IMR-90 (cell line): ENCODE measurements around the gene PHGDH. TPM values are rescaled to one million over a fixed set of nuclear protein-coding genes. Genes with fewer than 3 reads are reported as not detected.

ENCODE experiments used
- ATAC-seq: fragments of 200-7000 bp; cut with Tn5 transposase; 2 replicates; pipeline ENCODE4 v1.9.1; 2020; ENCODE audit warnings: low read depth, mild to moderate bottlenecking, moderate library complexity
- BruUV-seq: library from RNA; stranded (reverse); fragments of 400-500 nt; replicated peaks from 2 replicates; lab custom pipeline; 2021; lab: Mats Ljungman, UMichigan
- CTCF ChIA-PET: fragments of 300-600 bp; formaldehyde crosslinking; extraction: SDS; loops from one replicate; lab custom pipeline; 2021; ENCODE audit warnings: antibody characterized with exemption; lab: Yijun Ruan, JAX
- POLR2A ChIA-PET: fragments of 300-600 bp; sonication (Branson Sonifier 250); formaldehyde crosslinking; loops from one replicate; lab custom pipeline; 2022; ENCODE audit warnings: antibody characterized with exemption; ENCODE audit not compliant: unreplicated experiment; lab: Charles Lee
- DNase-seq: peaks from one replicate; pipeline ENCODE4 v3.0.0; 2013
- H2AFZ ChIP-seq: replicated peaks from 2 replicates; pipeline ENCODE3; 2013; ENCODE audit warnings: low read length, mild to moderate bottlenecking; ENCODE audit not compliant: poor library complexity
- H2AK5ac ChIP-seq: 2 replicates; pipeline ENCODE4 v1.6.1; 2013; ENCODE audit warnings: low read depth, low read length, inconsistent platforms
- H2AK9ac ChIP-seq: replicated peaks from 2 replicates; pipeline ENCODE3; 2013; ENCODE audit warnings: mild to moderate bottlenecking, low read depth, low read length, moderate library complexity; ENCODE audit not compliant: poor library complexity
- H2BK120ac ChIP-seq: 2 replicates; pipeline ENCODE4 v1.6.1; 2013; ENCODE audit warnings: low read depth, low read length, inconsistent platforms
- H2BK15ac ChIP-seq: 3 replicates; pipeline ENCODE4 v1.6.1; 2013; ENCODE audit warnings: low read depth, low read length, inconsistent platforms
- H2BK20ac ChIP-seq: 2 replicates; pipeline ENCODE4 v1.6.1; 2013; ENCODE audit warnings: low read depth, mild to moderate bottlenecking, inconsistent platforms, low read length, moderate library complexity
- H2BK5ac ChIP-seq: 2 replicates; pipeline ENCODE4 v1.6.1; 2013; ENCODE audit warnings: mild to moderate bottlenecking, low read depth, low read length, inconsistent platforms; ENCODE audit not compliant: poor library complexity, severe bottlenecking
- H3K14ac ChIP-seq: replicated peaks from 2 replicates; pipeline ENCODE4 v1.6.1; 2013; ENCODE audit warnings: low read depth, low read length, inconsistent platforms
- H3K18ac ChIP-seq: 2 replicates; pipeline ENCODE4 v1.6.1; 2013; ENCODE audit warnings: low read depth, low read length, control low read depth
- H3K23ac ChIP-seq: 2 replicates; pipeline ENCODE4 v1.6.1; 2013; ENCODE audit warnings: low read depth, low read length, inconsistent platforms
- H3K27ac ChIP-seq: 2 replicates; pipeline ENCODE4 v1.5.1; 2013; ENCODE audit warnings: mild to moderate bottlenecking, control low read depth, low read length; ENCODE audit not compliant: insufficient read depth
- H3K27me3 ChIP-seq: 2 replicates; pipeline ENCODE4 v1.6.1; 2013; ENCODE audit warnings: low read length; ENCODE audit not compliant: control insufficient read depth, insufficient read depth
- H3K36me3 ChIP-seq: 2 replicates; pipeline ENCODE4 v1.6.1; 2013; ENCODE audit warnings: low read length, mixed read lengths; ENCODE audit not compliant: control insufficient read depth, insufficient read depth
- H3K4ac ChIP-seq: 2 replicates; pipeline ENCODE4 v1.6.1; 2013; ENCODE audit warnings: low read depth, low read length, inconsistent platforms
- H3K4me1 ChIP-seq: 2 replicates; pipeline ENCODE4 v1.6.1; 2013; ENCODE audit warnings: low read length, mixed read lengths; ENCODE audit not compliant: control insufficient read depth, insufficient read depth
- H3K4me2 ChIP-seq: 2 replicates; pipeline ENCODE4 v1.6.1; 2013; ENCODE audit warnings: low read depth, mild to moderate bottlenecking, control low read depth, low read length, moderate library complexity
- H3K4me3 ChIP-seq: 2 replicates; pipeline ENCODE4 v1.5.1; 2013; ENCODE audit warnings: low read depth, mild to moderate bottlenecking, control low read depth, low read length, moderate library complexity; ENCODE audit not compliant: insufficient read depth
- H3K56ac ChIP-seq: 2 replicates; pipeline ENCODE4 v1.6.1; 2013; ENCODE audit warnings: low read length, inconsistent platforms; ENCODE audit not compliant: insufficient read depth; ENCODE audit errors: extremely low read depth
- H3K79me1 ChIP-seq, 2 experiments: 2 replicates each; pipeline ENCODE4 v1.6.1; 2013; ENCODE audit warnings: low read length in 2 of 2, inconsistent platforms in 1 of 2, low read depth in 1 of 2
- H3K9ac ChIP-seq: 2 replicates; pipeline ENCODE4 v1.6.1; 2013; ENCODE audit warnings: low read depth, low read length, control low read depth
- H3K9me1 ChIP-seq: 2 replicates; pipeline ENCODE4 v1.6.1; 2013; ENCODE audit warnings: low read length, inconsistent platforms; ENCODE audit not compliant: insufficient read depth
- H3K9me3 ChIP-seq: 2 replicates; pipeline ENCODE4 v1.6.1; 2013; ENCODE audit warnings: low read length; ENCODE audit not compliant: control insufficient read depth, insufficient read depth
- H4K20me1 ChIP-seq: 2 replicates; pipeline ENCODE4 v1.6.1; 2013; ENCODE audit warnings: low read length, inconsistent platforms; ENCODE audit not compliant: insufficient read depth
- H4K5ac ChIP-seq: 2 replicates; pipeline ENCODE4 v1.6.1; 2013; ENCODE audit warnings: mild to moderate bottlenecking, low read depth, low read length, control low read depth
- H4K8ac ChIP-seq, 2 experiments: 2 replicates each; pipeline ENCODE4 v1.6.1; 2013; ENCODE audit warnings: low read depth in 2 of 2, low read length in 2 of 2, control low read depth in 1 of 2, inconsistent platforms in 1 of 2
- H4K91ac ChIP-seq: 2 replicates; pipeline ENCODE4 v1.6.1; 2013; ENCODE audit warnings: low read depth, low read length, inconsistent platforms; ENCODE audit not compliant: insufficient read depth
- BHLHE40 ChIP-seq: fragments of 150-350 bp; IDR thresholded peaks from 2 replicates; pipeline ENCODE4 v1.6.1; 2016; ENCODE audit warnings: mild to moderate bottlenecking, low read depth, low read length
- CEBPB ChIP-seq: IDR thresholded peaks from 2 replicates; pipeline ENCODE4 v1.6.1; 2012; ENCODE audit warnings: low read depth, low read length, improper control_type of control experiment
- MAFK ChIP-seq: IDR thresholded peaks from 2 replicates; pipeline ENCODE4 v1.6.1; 2012; ENCODE audit warnings: low read depth, low read length, improper control_type of control experiment
- MAZ ChIP-seq: IDR thresholded peaks from 2 replicates; pipeline ENCODE4 v1.6.1; 2012; ENCODE audit warnings: low read depth, mild to moderate bottlenecking, low read length, improper control_type of control experiment, moderate library complexity, borderline replicate concordance
- POLR2A ChIP-seq: IDR thresholded peaks from 2 replicates; pipeline ENCODE4 v1.6.1; 2012; ENCODE audit warnings: mild to moderate bottlenecking, low read depth, low read length
- RAD21 ChIP-seq: IDR thresholded peaks from 2 replicates; pipeline ENCODE4 v1.6.1; 2012; ENCODE audit warnings: low read length, improper control_type of control experiment
- RCOR1 ChIP-seq: IDR thresholded peaks from 2 replicates; pipeline ENCODE4 v1.6.1; 2012; ENCODE audit warnings: mild to moderate bottlenecking, low read length, improper control_type of control experiment; ENCODE audit not compliant: insufficient replicate concordance
- SMC3 ChIP-seq: fragments of 150-350 bp; IDR thresholded peaks from 2 replicates; pipeline ENCODE4 v1.6.1; 2016; ENCODE audit warnings: low read depth, mild to moderate bottlenecking, antibody characterized with exemption, low read length, moderate library complexity
- WGBS, 2 experiments: methylation state at CpG; one replicate each; pipeline versions ENCODE4 v1.1.5 to v1.1.7; 2013; ENCODE audit warnings: missing lambda C conversion rate in 2 of 2; ENCODE audit not compliant: insufficient read length in 1 of 2; ENCODE audit errors: extremely low coverage in 2 of 2; 5-methylcytosine and 5-hydroxymethylcytosine counted together
- dilution Hi-C: fragments of 300-500 bp; cut with HindIII; formaldehyde crosslinking; loops from one replicate; pipeline ENCODE4 v1.14.3; 2018; ENCODE audit warnings: low sequenced_read_pairs; ENCODE audit not compliant: unreplicated experiment
- in situ Hi-C: fragments of 300-500 bp; cut with MboI; formaldehyde crosslinking; loops from 3 replicates; pipeline ENCODE4 v1.14.3; 2019; ENCODE audit warnings: low sequenced_read_pairs, inconsistent platforms, mixed read lengths
- intact Hi-C: fragments of 100-400 bp; cut with micrococcal nuclease; formaldehyde crosslinking; loops from 2 replicates; pipeline ENCODE4 v1.10.0; 2022
- polyA plus RNA-seq, 3 experiments: library from polyadenylated mRNA; depleted of rRNA; stranded (reverse); fragments of >200 nt; gene quantifications; 2 replicates each; pipeline ENCODE4 v1.2.3, GENCODE V29; 2012; ENCODE audit warnings: low replicate concordance in 1 of 3
- total RNA-seq: library from RNA; depleted of rRNA; stranded (reverse); fragments of >200 nt; gene quantifications from 2 replicates; pipeline ENCODE4 v1.2.3, GENCODE V29; 2012
- TF ChIP-seq, protein P1 (sequence below): conservative IDR thresholded peaks from 2 replicates; pipeline ENCODE4 v1.5.1; 2012; ENCODE audit warnings: mild to moderate bottlenecking, low read depth, low read length, improper control_type of control experiment

The PHGDH gene
- total and polyA plus RNA-seq, 2 of the 4 experiments (the other 2 are of a cell fraction) = 87.9 to 331 TPM

DNA sequence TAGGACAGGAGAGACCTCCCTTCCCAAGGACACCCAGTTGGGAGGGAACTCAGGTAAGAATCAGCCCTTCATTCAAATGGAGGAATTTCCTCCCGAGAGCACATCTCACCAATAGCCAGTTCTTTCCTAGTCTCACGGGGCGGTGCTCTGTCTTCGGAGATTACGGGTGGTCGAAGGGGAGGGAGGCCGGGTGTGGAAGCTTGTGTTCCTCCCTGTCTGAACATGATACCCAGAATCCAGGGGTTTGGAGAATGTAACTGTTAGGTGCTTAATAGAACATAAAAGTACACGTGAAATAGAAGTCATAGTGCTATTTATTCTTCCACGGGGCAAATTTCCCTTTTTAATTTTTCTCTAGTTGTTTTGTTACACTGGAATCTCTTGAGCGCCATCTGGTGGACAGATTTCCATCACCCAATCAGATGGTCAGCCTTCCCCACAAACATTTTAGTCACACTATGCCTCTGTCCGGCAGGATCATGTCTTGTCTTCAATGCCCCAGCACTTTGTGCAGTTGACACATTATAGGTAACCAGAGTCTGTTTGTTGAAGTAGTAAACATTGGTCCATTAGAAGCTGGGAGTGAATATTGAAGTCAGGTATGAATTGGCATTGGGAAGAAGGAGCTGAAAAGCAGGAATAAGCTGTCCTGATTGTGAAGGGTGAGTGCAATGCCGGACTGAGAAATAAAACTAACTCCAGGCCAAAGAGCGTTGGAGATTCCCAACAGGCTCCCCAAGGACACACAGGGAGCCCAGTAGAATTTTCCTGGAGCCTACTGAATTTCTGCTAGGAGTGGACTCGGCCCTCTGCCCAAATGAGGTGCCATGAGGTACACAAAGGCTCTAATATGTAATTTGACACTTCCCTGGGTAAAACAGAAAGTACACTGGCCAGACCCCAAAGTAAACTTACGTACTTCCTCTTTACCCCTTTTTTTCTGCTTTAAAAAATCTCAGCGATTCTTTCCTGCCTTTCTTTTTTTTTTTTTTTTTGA is 36.1 kb upstream of the PHGDH start:
- no peaks in the 10 kb centered on the region for H4K20me1 ChIP-seq
- 0 out of 2 replicates have a peak overlapping the region, but pooled peaks have one; percentile 12 for H3K14ac ChIP-seq
- intact Hi-C loops = loop anchor here (1.0 kb wide), 2 partner anchors 61 to 92 kb away; no protein-coding TSS in a partner anchor
- peak overlapping the region; percentile 80 for H3K4me2 ChIP-seq
- peak overlapping the region; percentile 87 for H2AFZ ChIP-seq
- H3K36me3 ChIP-seq = no peaks in the 10 kb centered on the region
- WGBS, 2 experiments = 0% methylated on average over 1 of the region's 16 CpGs; no CpG with 5 or more reads in 1 of the 2 experiments
- H3K4me3 ChIP-seq = peak overlapping the region; percentile 46
- H3K56ac ChIP-seq = no peak overlapping the region
- no peak overlapping the region for H4K91ac ChIP-seq
- no peaks in the 10 kb centered on the region for H3K9me3 ChIP-seq
- H2BK120ac ChIP-seq = peak overlapping the region; percentile 63
- in situ Hi-C loops = no loop called here
- CTCF ChIA-PET = interaction anchor here (0.6 to 3.2 kb wide), 16 partner anchors 11 to 168 kb away, joined by 3 to 17 read pairs (median 3); partner anchors contain the start of gene PHGDH
- BruUV-seq = no TSS peak
- H3K4ac ChIP-seq = no peak overlapping the region
- no peak overlapping the region for H3K18ac ChIP-seq
- H3K4me1 ChIP-seq = no peaks in the 10 kb centered on the region
- no peak overlapping the region for H3K23ac ChIP-seq
- H2AK5ac ChIP-seq = no peak overlapping the region; the same call in 1 of the 2 replicates
- POLR2A ChIA-PET = no interaction called here
- no peak overlapping the region for H2BK5ac ChIP-seq
- H4K8ac ChIP-seq = peak overlapping the region in 1 of 2 experiments; percentile 22; a peak in 1 of 4 replicates
- H3K79me1 ChIP-seq = no peaks in the 10 kb centered on the region
- H4K5ac ChIP-seq = no peak overlapping the region
- H3K27ac ChIP-seq = no peak overlapping the region
- peaks cover 9% of the 10 kb centered on the region for H3K27me3 ChIP-seq
- H2BK15ac ChIP-seq = peak overlapping the region; percentile 31; the same call in 1 of the 3 replicates
- ATAC-seq = peak; percentile 93
- TF ChIP-seq RAD21 (peak; percentile 68), CEBPB (no peak), SMC3 (peak; percentile 81), RCOR1 (no peak), MAZ (no peak), POLR2A (no peak), MAFK (no peak), BHLHE40 (no peak)
- TF ChIP-seq, protein P1, sequence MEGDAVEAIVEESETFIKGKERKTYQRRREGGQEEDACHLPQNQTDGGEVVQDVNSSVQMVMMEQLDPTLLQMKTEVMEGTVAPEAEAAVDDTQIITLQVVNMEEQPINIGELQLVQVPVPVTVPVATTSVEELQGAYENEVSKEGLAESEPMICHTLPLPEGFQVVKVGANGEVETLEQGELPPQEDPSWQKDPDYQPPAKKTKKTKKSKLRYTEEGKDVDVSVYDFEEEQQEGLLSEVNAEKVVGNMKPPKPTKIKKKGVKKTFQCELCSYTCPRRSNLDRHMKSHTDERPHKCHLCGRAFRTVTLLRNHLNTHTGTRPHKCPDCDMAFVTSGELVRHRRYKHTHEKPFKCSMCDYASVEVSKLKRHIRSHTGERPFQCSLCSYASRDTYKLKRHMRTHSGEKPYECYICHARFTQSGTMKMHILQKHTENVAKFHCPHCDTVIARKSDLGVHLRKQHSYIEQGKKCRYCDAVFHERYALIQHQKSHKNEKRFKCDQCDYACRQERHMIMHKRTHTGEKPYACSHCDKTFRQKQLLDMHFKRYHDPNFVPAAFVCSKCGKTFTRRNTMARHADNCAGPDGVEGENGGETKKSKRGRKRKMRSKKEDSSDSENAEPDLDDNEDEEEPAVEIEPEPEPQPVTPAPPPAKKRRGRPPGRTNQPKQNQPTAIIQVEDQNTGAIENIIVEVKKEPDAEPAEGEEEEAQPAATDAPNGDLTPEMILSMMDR = peak; percentile 86
- DNase-seq = peak; percentile 88
- H2BK20ac ChIP-seq = no peak overlapping the region
- peak overlapping the region; percentile 66 for H2AK9ac ChIP-seq
- dilution Hi-C loops = no loop called here
- H3K9ac ChIP-seq = peak overlapping the region; percentile 55; the same call in 1 of the 2 replicates
- H3K9me1 ChIP-seq = no peaks in the 10 kb centered on the region
